Caco-2 (cell line): ENCODE data around the gene ASB15. TPM values are rescaled to one million over a fixed set of nuclear protein-coding genes. Genes with fewer than 3 reads are reported as not detected.

Experiments used
- BruUV-seq: library from RNA; stranded (reverse); fragments of 400-500 nt; replicated peaks from 2 replicates; lab custom pipeline; 2021; lab: Mats Ljungman, UMichigan
- CTCF ChIA-PET: fragments of 300-600 bp; sonication (Branson Sonifier 250); formaldehyde crosslinking; loops from one replicate; lab custom pipeline; 2022; ENCODE audit warnings: antibody characterized with exemption; lab: Charles Lee
- POLR2A ChIA-PET: fragments of 300-600 bp; sonication (Branson Sonifier 250); formaldehyde crosslinking; loops from one replicate; lab custom pipeline; 2022; ENCODE audit warnings: antibody characterized with exemption; lab: Charles Lee
- DNase-seq, 2 experiments: peaks; one replicate each; pipeline versions ENCODE4 v3.0.0 to v3.0.0-alpha.2; 2020 to 2022
- H3K27me3 ChIP-seq: replicated peaks from 2 replicates; pipeline ENCODE4 v1.6.0; 2011; ENCODE audit warnings: low read length; ENCODE audit not compliant: control insufficient read depth, insufficient read depth
- H3K36me3 ChIP-seq: 2 replicates; pipeline ENCODE4 v1.5.1; 2011; ENCODE audit warnings: low read length; ENCODE audit not compliant: control insufficient read depth, insufficient read depth
- H3K4me1 ChIP-seq: fragments of 250-450 bp; sonication (Bioruptor Pico); 2 replicates; pipeline ENCODE4 v1.5.1; 2020; ENCODE audit warnings: mild to moderate bottlenecking
- H3K4me3 ChIP-seq: 2 replicates; pipeline ENCODE4 v1.5.1; 2011; ENCODE audit warnings: low read depth, mild to moderate bottlenecking, control low read depth, low read length
- H3K9me3 ChIP-seq: fragments of 250-450 bp; sonication (Bioruptor Pico); 2 replicates; pipeline ENCODE4 v1.5.1; 2020; ENCODE audit warnings: mild to moderate bottlenecking, moderate library complexity
- H3K27ac Mint-ChIP-seq: one replicate; pipeline ENCODE4 v1.8.0; 2022; ENCODE audit warnings: mixed read lengths; ENCODE audit not compliant: unreplicated experiment
- H3K27me3 Mint-ChIP-seq: one replicate; pipeline ENCODE4 v1.8.0; 2022; ENCODE audit warnings: mixed read lengths; ENCODE audit not compliant: insufficient read depth, unreplicated experiment
- H3K36me3 Mint-ChIP-seq: one replicate; pipeline ENCODE4 v1.8.0; 2022; ENCODE audit warnings: mild to moderate bottlenecking, mixed read lengths; ENCODE audit not compliant: insufficient read depth, unreplicated experiment
- H3K4me1 Mint-ChIP-seq: one replicate; pipeline ENCODE4 v1.8.0; 2022; ENCODE audit warnings: low read depth, mixed read lengths; ENCODE audit not compliant: unreplicated experiment
- H3K4me3 Mint-ChIP-seq: one replicate; pipeline ENCODE4 v1.8.0; 2022; ENCODE audit warnings: mild to moderate bottlenecking, moderate library complexity, mixed read lengths; ENCODE audit not compliant: unreplicated experiment
- H3K9me3 Mint-ChIP-seq: one replicate; pipeline ENCODE4 v1.8.0; 2022; ENCODE audit warnings: mixed read lengths; ENCODE audit not compliant: unreplicated experiment
- CTCF ChIP-seq, 2 experiments: fragments of 200-600 bp in 1 of 2; IDR thresholded peaks; 1 replicate in 1 of 2; 2 replicates in 1 of 2; pipeline versions ENCODE4 v1.5.1 to v1.8.0; 2011 to 2022; ENCODE audit warnings: antibody characterized with exemption in 1 of 2, control low read depth in 1 of 2, inconsistent platforms in 1 of 2, low read depth in 1 of 2, low read length in 1 of 2, mild to moderate bottlenecking in 1 of 2, moderate library complexity in 1 of 2; ENCODE audit not compliant: insufficient read depth in 1 of 2, severe bottlenecking in 1 of 2, unreplicated experiment in 1 of 2
- intact Hi-C: fragments of 100-400 bp; cut with micrococcal nuclease; formaldehyde crosslinking; loops from one replicate; pipeline ENCODE4 v1.10.0; 2022; ENCODE audit not compliant: unreplicated experiment
- total RNA-seq: library from RNA; stranded (reverse); gene quantifications from 2 replicates; pipeline ENCODE4 v1.2.3, GENCODE V29; 2022

Gene ASB15
- total RNA-seq, 1 experiment from 2014 or later, result not detected

GRCh38 chr7:123649964-123650363 is 48.3 kb downstream of the ASB15 start:
- H3K9me3 ChIP-seq, result no peaks in the 10 kb centered on the region
- H3K4me3 Mint-ChIP-seq, result no peak overlapping the region
- no peaks in the 10 kb centered on the region for H3K36me3 ChIP-seq
- no peak for TF ChIP-seq CTCF (IDR thresholded peaks at IDR 0.05; ENCODE audit: insufficient read depth in 1 of 2, low read depth in 1 of 2, low read length in 1 of 2, severe bottlenecking in 1 of 2, unreplicated experiment in 1 of 2)
- intact Hi-C loops, result no loop called here
- no peak overlapping the region for H3K27ac Mint-ChIP-seq
- ChIA-PET CTCF (no interaction called here), POLR2A (no interaction called here)
- peaks cover 6% of the 10 kb centered on the region for H3K4me1 Mint-ChIP-seq
- no peak for DNase-seq
- peaks cover 5% of the 10 kb centered on the region for H3K4me1 ChIP-seq
- no peaks in the 10 kb centered on the region for H3K27me3 Mint-ChIP-seq
- no TSS peak for BruUV-seq
- no peaks in the 10 kb centered on the region for H3K9me3 Mint-ChIP-seq
- H3K4me3 ChIP-seq, result no peak overlapping the region
- no peaks in the 10 kb centered on the region for H3K36me3 Mint-ChIP-seq
- H3K27me3 ChIP-seq, result no peaks in the 10 kb centered on the region

GRCh38 chr7:123650595-123650994 is 49.0 kb downstream of the ASB15 start:
- ChIA-PET CTCF (no interaction called here), POLR2A (no interaction called here)
- intact Hi-C loops, result no loop called here
- peaks cover 5% of the 10 kb centered on the region for H3K4me1 ChIP-seq
- H3K4me3 ChIP-seq, result no peak overlapping the region
- H3K27me3 ChIP-seq, result no peaks in the 10 kb centered on the region
- no peak overlapping the region for H3K27ac Mint-ChIP-seq
- H3K9me3 Mint-ChIP-seq, result no peaks in the 10 kb centered on the region
- TF ChIP-seq CTCF (IDR thresholded peaks at IDR 0.05; ENCODE audit: insufficient read depth in 1 of 2, low read depth in 1 of 2, low read length in 1 of 2, severe bottlenecking in 1 of 2, unreplicated experiment in 1 of 2), result no peak
- peaks cover 6% of the 10 kb centered on the region for H3K4me1 Mint-ChIP-seq
- no peak overlapping the region for H3K4me3 Mint-ChIP-seq
- H3K36me3 Mint-ChIP-seq, result no peaks in the 10 kb centered on the region
- no peaks in the 10 kb centered on the region for H3K27me3 Mint-ChIP-seq
- no TSS peak for BruUV-seq
- no peaks in the 10 kb centered on the region for H3K36me3 ChIP-seq
- no peak for DNase-seq
- no peaks in the 10 kb centered on the region for H3K9me3 ChIP-seq

- CTCF ChIA-PET, result no interaction called here
- Histone ChIP-seq H3K36me3 (no peaks in the 10 kb centered on the region), H3K4me3 (no peak overlapping the region), H3K4me1 (peaks cover 2% of the 10 kb centered on the region), H3K9me3 (no peaks in the 10 kb centered on the region), H3K27me3 (no peaks in the 10 kb centered on the region)
- intact Hi-C loops, result no loop called here
- H3K9me3 Mint-ChIP-seq, result no peaks in the 10 kb centered on the region
- no peak for DNase-seq
- H3K4me1 Mint-ChIP-seq, result peaks cover 6% of the 10 kb centered on the region
- no peak for TF ChIP-seq CTCF (IDR thresholded peaks at IDR 0.05; ENCODE audit: insufficient read depth in 1 of 2, low read depth in 1 of 2, low read length in 1 of 2, severe bottlenecking in 1 of 2, unreplicated experiment in 1 of 2)
- POLR2A ChIA-PET, result no interaction called here
- H3K27ac Mint-ChIP-seq, result no peak overlapping the region
- BruUV-seq, result no TSS peak
- H3K4me3 Mint-ChIP-seq, result no peak overlapping the region
- H3K27me3 Mint-ChIP-seq, result no peaks in the 10 kb centered on the region
- H3K36me3 Mint-ChIP-seq, result no peaks in the 10 kb centered on the region
These were observed 50.8 kb downstream of the ASB15 start for GRCh38 chr7:123652406-123652805.
